ENCODE data around the gene KCTD18.

KCTD18 gene

GRCh38 chr2:200509612-200510433 lies at the start of gene KCTD18:
Gene KCTD18, minus strand, starts transcription at chr2:200510068. Its CDS starts 3,052 bp downstream, at chr2:200507016.
- peak; percentile 91 for DNase-seq
- in situ Hi-C loops (cut with HindIII; ENCODE audit: low pct_ligation_motif_present, low pct_unique_long_range_greater_than_20kb, low sequenced_read_pairs), result no loop called here

- in situ Hi-C loops (cut with HindIII; ENCODE audit: low pct_ligation_motif_present, low pct_unique_long_range_greater_than_20kb, low sequenced_read_pairs), result no loop called here
- DNase-seq, result no peak
These were observed 30.9 kb upstream of the KCTD18 start for GRCh38 chr2:200540793-200541192.

GRCh38 chr2:200538139-200538538 lies 28.3 kb upstream of the KCTD18 start:
- in situ Hi-C loops (cut with HindIII; ENCODE audit: low pct_ligation_motif_present, low pct_unique_long_range_greater_than_20kb, low sequenced_read_pairs), result no loop called here
- no peak for DNase-seq

- DNase-seq, result no peak
- in situ Hi-C loops (cut with HindIII; ENCODE audit: low pct_ligation_motif_present, low pct_unique_long_range_greater_than_20kb, low sequenced_read_pairs), result no loop called here
These were observed 24.7 kb upstream of the KCTD18 start for GRCh38 chr2:200534572-200534971.

GRCh38 chr2:200533754-200534153 lies 23.9 kb upstream of the KCTD18 start:
- DNase-seq, result no peak

GRCh38 chr2:200528228-200528627 lies 18.4 kb upstream of the KCTD18 start:
- in situ Hi-C loops (cut with HindIII; ENCODE audit: low pct_ligation_motif_present, low pct_unique_long_range_greater_than_20kb, low sequenced_read_pairs), result no loop called here
- no peak for DNase-seq

More at GRCh38 chr2:200533754-200534153, 23.9 kb upstream of the KCTD18 start:
- in situ Hi-C loops (cut with HindIII; ENCODE audit: low pct_ligation_motif_present, low pct_unique_long_range_greater_than_20kb, low sequenced_read_pairs), result no loop called here

GRCh38 chr2:200525882-200526651 lies 16.2 kb upstream of the KCTD18 start, which contains the start of gene SGO2:
Gene SGO2, plus strand, starts transcription at chr2:200526207. Its CDS starts 6,769 bp downstream, at chr2:200532976.
- peak; percentile 97 for DNase-seq
- in situ Hi-C loops (cut with HindIII; ENCODE audit: low pct_ligation_motif_present, low pct_unique_long_range_greater_than_20kb, low sequenced_read_pairs), result no loop called here

- in situ Hi-C loops (cut with HindIII; ENCODE audit: low pct_ligation_motif_present, low pct_unique_long_range_greater_than_20kb, low sequenced_read_pairs), result no loop called here
- no peak for DNase-seq
These were observed 15.6 kb upstream of the KCTD18 start for GRCh38 chr2:200525551-200525881.

GRCh38 chr2:200525066-200525465 lies 15.2 kb upstream of the KCTD18 start:
- DNase-seq, result no peak
- in situ Hi-C loops (cut with HindIII; ENCODE audit: low pct_ligation_motif_present, low pct_unique_long_range_greater_than_20kb, low sequenced_read_pairs), result no loop called here

GRCh38 chr2:200523604-200524003 lies 13.7 kb upstream of the KCTD18 start:
- DNase-seq, result no peak
- in situ Hi-C loops (cut with HindIII; ENCODE audit: low pct_ligation_motif_present, low pct_unique_long_range_greater_than_20kb, low sequenced_read_pairs), result no loop called here

GRCh38 chr2:200523158-200523557 lies 13.3 kb upstream of the KCTD18 start:
- no peak for DNase-seq
- in situ Hi-C loops (cut with HindIII; ENCODE audit: low pct_ligation_motif_present, low pct_unique_long_range_greater_than_20kb, low sequenced_read_pairs), result no loop called here

- in situ Hi-C loops (cut with HindIII; ENCODE audit: low pct_ligation_motif_present, low pct_unique_long_range_greater_than_20kb, low sequenced_read_pairs), result no loop called here
- no peak for DNase-seq
These were observed 5.3 kb upstream of the KCTD18 start for GRCh38 chr2:200515155-200515554.

GRCh38 chr2:200509235-200509611 lies 645 bp downstream of the KCTD18 start:
- DNase-seq, result peak; percentile 26
- in situ Hi-C loops (cut with HindIII; ENCODE audit: low pct_ligation_motif_present, low pct_unique_long_range_greater_than_20kb, low sequenced_read_pairs), result no loop called here

- in situ Hi-C loops (cut with HindIII; ENCODE audit: low pct_ligation_motif_present, low pct_unique_long_range_greater_than_20kb, low sequenced_read_pairs), result no loop called here
- no peak for DNase-seq
These were observed 2.7 kb downstream of the KCTD18 start for GRCh38 chr2:200507179-200507578.

- in situ Hi-C loops (cut with HindIII; ENCODE audit: low pct_ligation_motif_present, low pct_unique_long_range_greater_than_20kb, low sequenced_read_pairs), result no loop called here
- no peak for DNase-seq
These were observed 3.2 kb downstream of the KCTD18 start for GRCh38 chr2:200506679-200507078.

- no peak for DNase-seq
- in situ Hi-C loops (cut with HindIII; ENCODE audit: low pct_ligation_motif_present, low pct_unique_long_range_greater_than_20kb, low sequenced_read_pairs), result no loop called here
These were observed 7.7 kb downstream of the KCTD18 start for GRCh38 chr2:200502196-200502595.

GRCh38 chr2:200498402-200499162 lies 11.3 kb downstream of the KCTD18 start:
- in situ Hi-C loops (cut with HindIII; ENCODE audit: low pct_ligation_motif_present, low pct_unique_long_range_greater_than_20kb, low sequenced_read_pairs), result loop anchor here (25.0 kb wide), 1 partner anchor 511 kb away; no protein-coding TSS in a partner anchor
- no peak for DNase-seq

GRCh38 chr2:200496696-200497095 lies 13.2 kb downstream of the KCTD18 start:
- in situ Hi-C loops (cut with HindIII; ENCODE audit: low pct_ligation_motif_present, low pct_unique_long_range_greater_than_20kb, low sequenced_read_pairs), result loop anchor here (25.0 kb wide), 1 partner anchor 509 kb away; no protein-coding TSS in a partner anchor
- DNase-seq, result no peak

- in situ Hi-C loops (cut with HindIII; ENCODE audit: low pct_ligation_motif_present, low pct_unique_long_range_greater_than_20kb, low sequenced_read_pairs), result loop anchor here (25.0 kb wide), 1 partner anchor 507 kb away; no protein-coding TSS in a partner anchor
- no peak for DNase-seq
These were observed 15.8 kb downstream of the KCTD18 start for GRCh38 chr2:200494048-200494447.
